PC-9 (cell line): ENCODE data around the gene GRAMD2B. TPM values are rescaled to one million over a fixed set of nuclear protein-coding genes. Genes with fewer than 3 reads are reported as not detected.

Experiments
- BruUV-seq: library from RNA; stranded (reverse); fragments of 400-500 nt; replicated peaks from 2 replicates; lab custom pipeline; 2021; lab: Mats Ljungman, UMichigan
- CTCF ChIA-PET: fragments of 300-600 bp; sonication (Branson Sonifier 250); formaldehyde crosslinking; loops from one replicate; lab custom pipeline; 2022; ENCODE audit warnings: antibody characterized with exemption; lab: Charles Lee
- POLR2A ChIA-PET: fragments of 300-600 bp; sonication (Branson Sonifier 250); formaldehyde crosslinking; loops from one replicate; lab custom pipeline; 2022; ENCODE audit warnings: antibody characterized with exemption; ENCODE audit not compliant: unreplicated experiment; lab: Charles Lee
- DNase-seq, 2 experiments: peaks; one replicate each; pipeline versions ENCODE4 v3.0.0 to v3.0.0-alpha.2; 2015 to 2022; ENCODE audit warnings: mixed read lengths in 1 of 2
- H2AFZ ChIP-seq: fragments of 200-600 bp; sonication (generic); 2 replicates; pipeline ENCODE4 v1.8.1; 2017; ENCODE audit warnings: antibody characterized with exemption
- H3F3A ChIP-seq: fragments of 200-600 bp; sonication (generic); 2 replicates; pipeline ENCODE4 v1.8.1; 2017; ENCODE audit warnings: antibody characterized with exemption, mild to moderate bottlenecking, low read depth; ENCODE audit not compliant: insufficient read depth
- H3K27ac ChIP-seq: fragments of 200-600 bp; sonication (generic); 2 replicates; pipeline ENCODE4 v1.6.1; 2016; ENCODE audit warnings: mixed run types
- H3K27me3 ChIP-seq: fragments of 200-600 bp; sonication (generic); 2 replicates; pipeline ENCODE4 v1.6.1; 2016; ENCODE audit warnings: low read depth, mixed run types; ENCODE audit not compliant: insufficient read depth
- H3K36me3 ChIP-seq: fragments of 200-600 bp; sonication (generic); 2 replicates; pipeline ENCODE4 v1.6.1; 2016; ENCODE audit warnings: low read depth, mixed run types
- H3K4me1 ChIP-seq: fragments of 200-600 bp; sonication (generic); replicated peaks from 2 replicates; pipeline ENCODE4 v1.6.1; 2016; ENCODE audit warnings: mixed run types; ENCODE audit not compliant: insufficient read depth
- H3K4me2 ChIP-seq: fragments of 200-600 bp; sonication (generic); 2 replicates; pipeline ENCODE4 v1.6.1; 2017; ENCODE audit warnings: mixed run types
- H3K4me3 ChIP-seq: fragments of 200-600 bp; sonication (generic); 2 replicates; pipeline ENCODE4 v1.6.1; 2016; ENCODE audit warnings: mixed run types
- H3K79me2 ChIP-seq: fragments of 200-600 bp; sonication (generic); 2 replicates; pipeline ENCODE4 v1.6.1; 2017; ENCODE audit warnings: low read depth, mixed run types
- H3K9me2 ChIP-seq: fragments of 200-600 bp; sonication (generic); 2 replicates; pipeline ENCODE4 v1.8.1; 2017; ENCODE audit warnings: mild to moderate bottlenecking; ENCODE audit not compliant: insufficient read depth
- H3K9me3 ChIP-seq: fragments of 200-600 bp; sonication (generic); 2 replicates; pipeline ENCODE4 v1.8.1; 2016; ENCODE audit warnings: low read depth; ENCODE audit not compliant: insufficient read depth
- H4K20me1 ChIP-seq: fragments of 200-600 bp; sonication (generic); 2 replicates; pipeline ENCODE4 v1.8.1; 2017; ENCODE audit not compliant: insufficient read depth
- EZH2 ChIP-seq: fragments of 200-600 bp; sonication (generic); IDR thresholded peaks from 2 replicates; pipeline ENCODE4 v1.8.0; 2017; ENCODE audit warnings: antibody characterized with exemption, low read depth
- intact Hi-C: fragments of 100-400 bp; cut with micrococcal nuclease; formaldehyde crosslinking; loops from one replicate; pipeline ENCODE4 v1.10.0; 2022; ENCODE audit not compliant: unreplicated experiment
- total RNA-seq: library from RNA; stranded (reverse); gene quantifications from 2 replicates; pipeline ENCODE4 v1.2.3, GENCODE V29; 2021
- TF ChIP-seq, protein P1 (sequence below): fragments of 200-600 bp; sonication (generic); conservative IDR thresholded peaks from 2 replicates; pipeline ENCODE4 v1.6.1; 2017; ENCODE audit warnings: mixed run types, antibody characterized with exemption, mild to moderate bottlenecking, moderate library complexity

Gene GRAMD2B
- total RNA-seq, 1 experiment from 2014 or later, result 10.0 TPM

DNA sequence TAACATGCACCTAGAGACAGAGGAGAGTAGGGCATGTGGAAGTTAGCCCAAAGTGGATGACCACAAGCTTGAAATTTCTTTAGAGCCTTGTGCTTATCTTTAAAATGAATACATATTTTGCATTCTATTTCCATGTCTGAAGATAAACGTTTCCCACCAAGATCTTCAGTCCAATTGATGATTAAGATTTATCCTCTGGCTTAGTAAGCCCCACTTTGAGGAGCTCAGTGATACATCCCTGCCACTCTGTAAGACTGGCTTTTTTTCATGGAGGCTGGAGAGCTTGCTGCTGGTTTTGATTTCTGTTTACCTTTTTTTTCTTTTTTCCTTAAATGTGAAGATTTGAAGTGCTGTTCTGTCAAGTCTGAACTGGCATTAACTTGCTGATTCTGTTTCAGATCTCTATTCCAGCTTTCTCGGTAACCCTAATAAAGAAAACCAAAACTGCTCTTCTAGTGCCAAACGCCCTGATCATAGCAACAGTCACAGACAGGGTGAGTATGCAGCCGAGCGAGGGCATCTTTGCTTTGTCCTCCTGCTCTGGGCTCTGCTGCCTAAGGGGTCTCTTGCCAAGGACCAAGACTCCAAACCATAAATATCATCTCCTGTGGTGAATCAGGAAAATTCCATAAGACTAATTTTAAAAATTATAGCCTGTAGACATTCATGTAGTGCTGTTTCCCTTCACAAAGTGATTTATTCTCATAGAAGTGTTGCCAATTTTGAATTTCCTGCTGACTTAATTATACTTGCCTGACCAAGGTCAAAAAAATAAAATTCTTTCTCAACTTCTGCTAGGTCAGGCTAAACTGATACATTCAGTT is 54.3 kb downstream of the GRAMD2B start:
- Histone ChIP-seq H3F3A (no peaks in the 10 kb centered on the region), H3K9me2 (no peaks in the 10 kb centered on the region), H2AFZ (no peak overlapping the region), H3K27me3 (no peaks in the 10 kb centered on the region), H3K4me1 (peaks cover 4% of the 10 kb centered on the region), H3K4me2 (no peak overlapping the region), H4K20me1 (no peaks in the 10 kb centered on the region), H3K9me3 (no peaks in the 10 kb centered on the region), H3K79me2 (no peaks in the 10 kb centered on the region), H3K4me3 (no peak overlapping the region), H3K27ac (no peak overlapping the region), H3K36me3 (peaks cover 22% of the 10 kb centered on the region; the same call in 1 of the 2 replicates)
- no peak for DNase-seq
- no TSS peak for BruUV-seq
- intact Hi-C loops, result no loop called here
- CTCF ChIA-PET, result no interaction called here
- TF ChIP-seq, protein P1, sequence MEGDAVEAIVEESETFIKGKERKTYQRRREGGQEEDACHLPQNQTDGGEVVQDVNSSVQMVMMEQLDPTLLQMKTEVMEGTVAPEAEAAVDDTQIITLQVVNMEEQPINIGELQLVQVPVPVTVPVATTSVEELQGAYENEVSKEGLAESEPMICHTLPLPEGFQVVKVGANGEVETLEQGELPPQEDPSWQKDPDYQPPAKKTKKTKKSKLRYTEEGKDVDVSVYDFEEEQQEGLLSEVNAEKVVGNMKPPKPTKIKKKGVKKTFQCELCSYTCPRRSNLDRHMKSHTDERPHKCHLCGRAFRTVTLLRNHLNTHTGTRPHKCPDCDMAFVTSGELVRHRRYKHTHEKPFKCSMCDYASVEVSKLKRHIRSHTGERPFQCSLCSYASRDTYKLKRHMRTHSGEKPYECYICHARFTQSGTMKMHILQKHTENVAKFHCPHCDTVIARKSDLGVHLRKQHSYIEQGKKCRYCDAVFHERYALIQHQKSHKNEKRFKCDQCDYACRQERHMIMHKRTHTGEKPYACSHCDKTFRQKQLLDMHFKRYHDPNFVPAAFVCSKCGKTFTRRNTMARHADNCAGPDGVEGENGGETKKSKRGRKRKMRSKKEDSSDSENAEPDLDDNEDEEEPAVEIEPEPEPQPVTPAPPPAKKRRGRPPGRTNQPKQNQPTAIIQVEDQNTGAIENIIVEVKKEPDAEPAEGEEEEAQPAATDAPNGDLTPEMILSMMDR, result no peak
- TF ChIP-seq EZH2, result no peak
- POLR2A ChIA-PET, result no interaction called here

DNA sequence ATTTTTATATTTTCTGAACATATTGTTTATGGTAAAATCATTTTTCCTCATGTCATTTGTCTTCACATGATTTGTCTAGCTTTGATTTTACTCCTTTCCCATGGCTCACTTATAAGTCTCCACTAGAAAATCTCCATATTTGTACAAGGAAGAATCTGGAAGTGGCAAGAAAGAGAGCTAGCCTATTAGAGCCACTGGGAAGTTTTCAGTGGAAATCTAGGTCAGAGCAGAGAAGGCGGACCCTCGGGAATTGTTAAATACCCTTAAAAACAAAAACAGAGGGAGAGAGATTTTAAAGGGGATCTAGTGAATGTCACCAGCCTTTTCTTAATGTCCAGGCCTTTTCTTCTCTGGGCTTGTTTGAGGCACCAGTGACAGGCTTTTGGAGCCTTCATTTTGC is 56.6 kb downstream of the GRAMD2B start:
- no peaks in the 10 kb centered on the region for H3K4me1 ChIP-seq
- intact Hi-C loops, result no loop called here
- TF ChIP-seq, protein P1, result no peak
- TF ChIP-seq EZH2, result no peak
- no TSS peak for BruUV-seq
- H3K4me2 ChIP-seq, result no peak overlapping the region
- no peak overlapping the region for H2AFZ ChIP-seq
- H3K79me2 ChIP-seq, result no peaks in the 10 kb centered on the region
- no peak overlapping the region for H3K27ac ChIP-seq
- no peaks in the 10 kb centered on the region for H3K9me3 ChIP-seq
- peaks cover 16% of the 10 kb centered on the region; the same call in 1 of the 2 replicates for H3K36me3 ChIP-seq
- DNase-seq, result no peak
- H3F3A ChIP-seq, result no peaks in the 10 kb centered on the region
- H3K4me3 ChIP-seq, result no peak overlapping the region
- H4K20me1 ChIP-seq, result no peaks in the 10 kb centered on the region
- ChIA-PET CTCF (no interaction called here), POLR2A (no interaction called here)
- H3K27me3 ChIP-seq, result no peaks in the 10 kb centered on the region
- no peaks in the 10 kb centered on the region for H3K9me2 ChIP-seq

DNA sequence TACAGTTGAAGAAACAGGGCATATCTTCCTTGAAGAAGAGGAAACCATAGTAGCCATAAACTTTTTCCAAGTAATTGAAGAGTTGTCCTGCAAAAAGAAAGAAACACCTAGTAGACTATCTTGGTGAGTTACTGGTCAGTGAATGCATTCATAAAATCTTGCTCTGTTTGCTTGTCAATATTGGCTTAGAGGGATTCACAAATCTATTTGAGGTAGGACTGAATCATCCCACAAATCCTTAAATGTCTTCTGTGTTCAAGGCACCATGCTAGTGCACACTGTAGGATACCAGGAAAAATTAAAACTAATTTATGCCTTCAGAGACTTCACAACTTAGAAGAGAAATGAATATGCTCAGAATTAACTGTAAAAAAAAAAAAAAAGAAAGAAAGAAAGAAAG is 57.6 kb downstream of the GRAMD2B start:
- no TSS peak for BruUV-seq

More for the DNA sequence above, 57.6 kb downstream of the GRAMD2B start:
- Histone ChIP-seq H3F3A (no peaks in the 10 kb centered on the region), H4K20me1 (no peaks in the 10 kb centered on the region), H3K4me3 (no peak overlapping the region), H3K36me3 (peaks cover 16% of the 10 kb centered on the region; the same call in 1 of the 2 replicates), H3K4me1 (no peaks in the 10 kb centered on the region), H3K27me3 (no peaks in the 10 kb centered on the region), H3K79me2 (no peaks in the 10 kb centered on the region), H3K9me2 (no peaks in the 10 kb centered on the region), H3K9me3 (no peaks in the 10 kb centered on the region), H2AFZ (no peak overlapping the region), H3K27ac (no peak overlapping the region), H3K4me2 (no peak overlapping the region)
- no peak for DNase-seq
- intact Hi-C loops, result no loop called here
- CTCF ChIA-PET, result interaction anchor here (0.6 kb wide), 1 partner anchor 143 kb away, joined by 3 read pairs; no protein-coding TSS in a partner anchor
- TF ChIP-seq EZH2, result no peak
- TF ChIP-seq, protein P1, result no peak
- POLR2A ChIA-PET, result no interaction called here
